ENCODE data around the gene FAM171A1.
"Not testable (repeated sequence)": the region's sequence is repeated elsewhere in the genome, so short reads cannot be mapped to it uniquely, and the experiment has no call there.

FAM171A1 gene

GRCh38 chr10:15342970-15343369 is 28.1 kb downstream of the FAM171A1 start:
- DNase-seq: no peak

- no peak for DNase-seq
Measured at GRCh38 chr10:15341502-15342128, 29.5 kb downstream of the FAM171A1 start.

- DNase-seq: no peak
Measured at GRCh38 chr10:15339892-15340291, 31.2 kb downstream of the FAM171A1 start.

- not testable (repeated sequence) for DNase-seq
Measured at GRCh38 chr10:15337441-15337923, 33.6 kb downstream of the FAM171A1 start.

- DNase-seq: no peak
Measured at GRCh38 chr10:15336211-15336610, 34.9 kb downstream of the FAM171A1 start.

DNA sequence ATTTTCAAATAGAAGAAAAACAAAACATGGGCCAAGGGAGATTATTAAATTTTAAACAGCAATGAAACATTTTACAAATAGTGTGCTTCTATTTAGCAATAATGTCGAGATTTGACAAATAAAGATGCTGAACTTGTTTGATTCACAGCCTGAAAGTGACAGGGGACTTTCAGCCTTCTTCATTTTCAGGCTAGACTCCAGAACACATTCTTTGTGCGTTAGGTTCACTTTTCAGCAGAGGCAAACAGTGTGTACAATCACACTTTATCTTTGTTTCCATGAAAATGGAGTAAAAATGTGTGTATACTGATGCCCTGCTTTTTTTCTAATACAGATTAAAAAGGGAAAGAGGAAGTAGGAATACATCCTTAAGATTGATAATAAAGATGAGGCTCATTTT is 35.6 kb downstream of the FAM171A1 start:
- DNase-seq: no peak

DNA sequence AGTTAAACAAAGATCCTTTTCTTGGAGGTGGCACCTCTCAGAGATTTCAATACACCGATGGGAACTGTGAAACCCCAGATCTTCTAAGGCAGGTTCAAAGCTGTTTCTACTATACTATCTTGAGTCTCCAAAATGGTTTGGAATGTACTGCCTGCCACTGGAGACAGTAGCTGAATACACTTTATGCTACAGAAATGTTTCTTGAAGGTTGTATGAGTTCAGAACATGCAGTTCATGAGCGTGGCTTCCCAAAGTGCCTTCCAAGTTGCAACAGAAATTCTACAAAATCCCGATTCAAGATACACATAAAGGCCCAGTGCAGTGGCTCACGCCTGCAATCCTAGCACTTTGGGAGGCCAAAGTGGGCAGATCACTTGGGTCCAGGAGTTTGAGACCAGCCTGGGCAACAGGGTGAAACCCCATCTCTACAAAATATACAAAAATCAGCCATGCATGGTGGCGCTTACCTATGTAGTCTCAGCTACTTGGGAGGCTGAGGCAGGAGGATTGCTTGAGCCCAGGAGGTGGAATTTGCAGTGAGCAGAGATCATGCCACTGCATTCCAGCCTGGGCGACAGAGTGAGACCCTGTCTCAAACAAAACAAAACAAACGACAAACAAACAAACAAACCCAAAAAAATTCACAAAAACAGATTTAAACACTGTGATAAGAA is 36.3 kb downstream of the FAM171A1 start:
- no peak for DNase-seq

- no peak for DNase-seq
Measured at GRCh38 chr10:15333909-15334649, 37.0 kb downstream of the FAM171A1 start.

DNA sequence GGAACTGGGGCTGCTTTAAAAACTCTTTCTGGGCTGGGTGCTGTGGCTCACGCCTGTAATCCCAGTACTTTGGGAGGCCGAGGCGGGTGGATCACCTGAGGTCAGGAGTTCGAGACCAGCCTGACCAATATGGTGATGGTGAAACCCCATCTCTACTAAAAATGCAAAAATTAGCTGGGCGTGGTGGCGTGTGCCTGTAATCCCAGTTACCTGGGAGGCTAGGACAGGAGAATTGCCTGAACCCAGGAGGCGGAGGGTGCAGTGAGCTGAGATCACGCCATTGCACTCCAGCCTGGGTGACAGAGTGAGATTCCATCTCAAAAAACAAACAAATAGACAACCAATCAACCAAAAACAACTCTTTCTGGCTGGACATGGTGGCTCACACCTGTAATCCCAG is 37.9 kb downstream of the FAM171A1 start:
- DNase-seq: not testable (repeated sequence)

DNA sequence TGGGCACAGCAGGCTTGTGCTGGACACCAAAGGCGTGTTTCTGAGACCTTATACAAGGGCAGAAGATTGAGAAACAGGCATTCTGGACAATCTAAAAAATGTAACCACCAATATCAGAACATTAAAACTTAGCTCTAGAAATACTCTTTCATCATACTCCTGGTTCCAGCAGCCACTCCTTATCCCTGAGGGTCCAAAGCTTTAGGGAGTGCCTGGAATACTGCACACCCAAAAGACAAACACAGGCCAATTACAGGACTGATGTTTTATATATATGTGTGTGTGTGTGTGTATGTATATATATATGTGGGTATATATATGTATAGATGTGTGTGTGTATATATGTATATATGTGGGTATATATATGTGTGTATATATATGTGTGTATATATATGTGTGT is 39.6 kb downstream of the FAM171A1 start:
- DNase-seq: no peak

DNA sequence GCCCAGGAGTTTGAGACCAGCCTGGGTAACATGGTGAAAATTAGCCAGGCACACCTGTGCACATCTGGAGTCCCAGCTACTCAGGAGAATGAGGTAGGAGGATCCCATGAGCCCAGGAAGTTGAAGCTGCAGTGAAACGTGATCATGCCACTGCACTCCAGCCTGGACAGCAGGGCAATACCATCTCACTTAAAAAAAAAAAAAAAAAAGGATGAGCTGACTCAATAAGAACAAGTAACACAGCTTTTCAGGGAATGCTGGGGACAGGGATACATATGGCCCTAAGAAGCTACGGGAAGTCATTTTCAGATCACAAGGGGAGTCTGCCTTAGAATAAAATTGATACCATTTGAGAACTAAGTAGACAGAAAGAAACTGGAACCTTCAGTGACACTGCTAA is 41.7 kb downstream of the FAM171A1 start:
- DNase-seq: no peak

DNA sequence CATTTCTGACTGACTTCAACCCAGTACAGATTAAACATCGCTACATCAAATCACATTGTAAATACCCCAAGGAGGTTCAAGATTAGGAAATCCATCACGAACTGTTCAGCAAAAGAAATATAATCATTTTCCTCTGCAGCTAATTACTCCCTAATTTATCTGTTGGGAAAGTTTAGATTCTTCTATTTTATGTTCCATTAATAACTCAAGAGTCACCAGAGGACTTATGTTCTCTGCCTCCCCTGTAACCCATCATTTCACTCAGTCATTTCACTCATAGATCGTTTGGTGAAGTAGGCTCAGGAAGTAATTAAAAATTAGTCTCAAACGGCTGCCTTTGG is 45.2 kb downstream of the FAM171A1 start:
- no peak for DNase-seq

DNA sequence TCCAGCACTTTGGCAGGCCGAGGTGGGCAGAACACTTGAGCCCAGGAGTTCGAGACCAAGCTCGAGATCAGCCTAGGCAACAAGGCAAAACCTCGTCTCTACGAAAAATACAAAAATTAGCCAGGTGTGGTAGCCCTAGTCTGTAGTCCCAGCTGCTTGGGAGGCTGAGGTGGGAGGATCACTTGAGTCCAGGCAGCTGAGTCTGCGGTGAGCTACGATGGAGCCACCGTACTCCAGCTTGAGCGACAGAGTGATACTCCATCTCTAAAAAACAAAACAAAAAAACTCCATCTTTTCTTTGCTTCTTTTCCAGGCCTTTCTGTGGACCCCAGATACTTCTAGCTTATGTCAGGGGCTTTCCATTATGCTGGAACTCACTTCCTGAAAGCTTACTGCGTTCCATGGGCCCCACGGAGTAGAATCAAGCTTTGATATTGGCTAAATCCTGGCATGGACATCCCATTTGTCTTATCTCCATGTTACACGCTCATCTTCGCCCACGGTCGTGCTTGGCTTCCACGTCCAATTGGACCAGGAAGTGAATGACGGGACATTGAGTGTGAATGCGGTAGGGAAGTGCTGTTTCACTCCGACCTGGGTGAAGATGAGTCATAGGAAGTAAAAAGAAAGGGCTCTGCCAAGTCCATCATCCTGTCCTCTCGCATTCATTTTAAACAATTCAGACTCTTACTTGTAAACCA is 45.7 kb downstream of the FAM171A1 start:
- DNase-seq: no peak

DNA sequence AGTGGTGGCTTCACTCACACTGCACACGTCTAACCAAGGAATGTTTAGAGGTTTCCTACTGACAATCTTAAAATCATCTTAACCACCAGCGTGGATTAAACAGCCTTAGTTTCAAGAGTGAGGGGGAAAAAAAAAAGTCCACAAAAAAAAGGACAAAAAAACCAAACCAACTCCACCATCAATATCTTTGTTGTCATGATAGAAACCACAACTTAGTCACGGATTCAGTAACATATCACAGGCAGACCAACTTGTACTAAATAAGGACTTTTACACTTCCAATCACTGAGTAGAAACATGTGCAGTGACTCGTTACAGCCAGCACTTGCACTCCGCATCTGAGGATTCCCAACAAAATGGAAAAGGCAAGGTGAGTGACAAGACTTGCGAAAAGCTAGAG is 46.5 kb downstream of the FAM171A1 start:
- no peak for DNase-seq

- no peak for DNase-seq
Measured at GRCh38 chr10:15324113-15324512, 47.0 kb downstream of the FAM171A1 start.

GRCh38 chr10:15322356-15322755 is 48.7 kb downstream of the FAM171A1 start:
- no peak for DNase-seq

- no peak for DNase-seq
Measured at GRCh38 chr10:15321431-15322341, 49.4 kb downstream of the FAM171A1 start.

DNA sequence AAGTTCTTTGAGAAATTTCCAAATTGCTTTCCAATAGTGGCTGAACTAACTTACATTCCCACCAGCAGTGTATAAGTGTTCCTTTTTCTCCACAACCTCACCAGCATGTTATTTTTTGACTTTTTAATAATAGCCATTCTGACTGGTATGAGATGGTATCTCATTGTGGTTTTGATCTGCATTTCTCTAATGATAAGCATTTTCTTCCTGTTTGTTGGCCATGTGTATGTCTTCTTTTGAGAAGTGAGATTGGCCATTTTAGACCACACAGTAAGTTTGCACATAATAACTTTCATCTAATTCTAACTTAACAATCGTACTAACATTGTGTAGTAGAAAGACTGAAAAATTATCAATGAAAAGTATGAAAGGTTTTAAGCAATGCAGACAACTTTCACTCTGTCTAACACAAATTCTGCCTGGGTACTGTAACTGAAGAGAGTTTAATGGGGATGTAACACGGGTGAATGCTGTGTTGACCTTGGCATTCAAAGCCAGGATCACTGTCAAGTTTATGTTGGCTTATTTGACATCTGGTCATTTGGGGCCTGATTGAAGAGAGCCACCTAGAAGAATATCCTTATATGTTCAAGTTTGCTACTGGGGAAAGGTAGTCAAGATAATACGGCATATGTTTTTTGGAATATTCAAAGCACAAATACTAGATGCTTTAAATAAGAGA is 50.4 kb downstream of the FAM171A1 start:
- DNase-seq: no peak

GRCh38 chr10:15320118-15320517 is 51.0 kb downstream of the FAM171A1 start:
- no peak for DNase-seq

DNA sequence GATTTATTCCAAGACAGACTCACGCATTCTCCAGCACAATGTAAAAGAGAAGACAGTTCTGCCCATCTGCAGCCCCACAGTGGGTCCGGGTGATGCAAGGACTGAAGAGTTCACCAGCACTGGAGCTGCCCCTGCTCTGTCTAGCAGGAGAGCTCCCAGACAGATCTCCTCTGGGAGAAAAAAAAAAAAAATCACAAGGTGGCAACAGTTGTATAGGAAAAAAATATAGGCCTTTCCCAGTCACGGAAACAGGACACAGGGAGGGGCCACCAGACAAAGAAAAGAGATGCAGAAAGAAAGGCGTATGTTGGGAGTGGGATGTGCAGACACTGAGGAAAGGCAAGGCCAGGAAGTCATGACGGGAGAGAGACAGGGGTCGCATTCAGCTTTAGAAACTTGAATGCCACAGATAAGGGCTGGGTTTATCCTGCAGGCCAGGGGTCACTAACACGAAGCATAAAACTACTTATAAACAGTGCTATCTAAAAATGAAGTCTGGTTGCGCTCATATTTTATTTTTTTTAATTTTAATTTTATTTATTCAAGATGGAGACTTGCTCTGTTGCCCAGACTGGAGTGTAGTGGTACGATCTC is 54.1 kb downstream of the FAM171A1 start:
- DNase-seq: no peak

- DNase-seq: no peak
Measured at GRCh38 chr10:15316145-15316544, 54.9 kb downstream of the FAM171A1 start.
